Astrocyte of the cerebellum (primary cell): ENCODE results near the gene AK4.

Source experiments
- DNase-seq: peaks from one replicate; pipeline ENCODE4 v3.0.0-alpha.2; 2011; ENCODE audit warnings: low read depth
- H3K4me3 ChIP-seq: 2 replicates; pipeline ENCODE4 v1.5.1; 2011; ENCODE audit warnings: mild to moderate bottlenecking, low read depth, low read length, moderate library complexity
- in situ Hi-C: cut with HindIII; loops from 2 replicates; pipeline ENCODE4 v1.10.0; 2017; ENCODE audit warnings: low sequenced_read_pairs
- TF ChIP-seq, protein P1 (sequence below): IDR thresholded peaks from 2 replicates; pipeline ENCODE4 v1.5.1; 2012; ENCODE audit warnings: low read length, low read depth, moderate library complexity, mild to moderate bottlenecking; ENCODE audit errors: missing control alignments

The AK4 gene

DNA sequence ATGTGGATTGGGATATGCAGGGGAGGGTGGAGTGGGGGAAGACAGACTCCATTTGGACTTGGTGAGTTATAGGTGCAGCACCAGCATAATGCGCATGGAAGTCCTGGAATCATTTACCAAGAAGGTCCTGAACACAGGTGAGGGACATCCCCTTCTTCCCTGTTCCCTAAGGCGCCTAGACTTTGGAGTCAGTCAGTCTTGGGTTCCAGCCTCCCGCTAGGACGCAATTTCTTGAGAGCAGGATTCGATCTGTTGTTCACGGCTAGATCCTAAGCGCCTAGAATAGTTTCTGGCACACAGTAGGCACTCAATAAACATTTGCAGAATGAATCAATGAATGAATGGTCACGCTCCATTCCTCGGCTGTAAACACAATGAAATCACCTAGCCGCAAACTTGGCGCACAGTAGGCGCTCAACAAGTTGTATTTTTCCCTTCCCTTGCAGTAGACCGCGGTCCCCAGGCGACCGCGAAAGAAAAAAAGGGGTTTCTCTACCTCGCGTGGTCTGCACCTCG is 1.0 kb upstream of the AK4 start:
- TF ChIP-seq, protein P1, sequence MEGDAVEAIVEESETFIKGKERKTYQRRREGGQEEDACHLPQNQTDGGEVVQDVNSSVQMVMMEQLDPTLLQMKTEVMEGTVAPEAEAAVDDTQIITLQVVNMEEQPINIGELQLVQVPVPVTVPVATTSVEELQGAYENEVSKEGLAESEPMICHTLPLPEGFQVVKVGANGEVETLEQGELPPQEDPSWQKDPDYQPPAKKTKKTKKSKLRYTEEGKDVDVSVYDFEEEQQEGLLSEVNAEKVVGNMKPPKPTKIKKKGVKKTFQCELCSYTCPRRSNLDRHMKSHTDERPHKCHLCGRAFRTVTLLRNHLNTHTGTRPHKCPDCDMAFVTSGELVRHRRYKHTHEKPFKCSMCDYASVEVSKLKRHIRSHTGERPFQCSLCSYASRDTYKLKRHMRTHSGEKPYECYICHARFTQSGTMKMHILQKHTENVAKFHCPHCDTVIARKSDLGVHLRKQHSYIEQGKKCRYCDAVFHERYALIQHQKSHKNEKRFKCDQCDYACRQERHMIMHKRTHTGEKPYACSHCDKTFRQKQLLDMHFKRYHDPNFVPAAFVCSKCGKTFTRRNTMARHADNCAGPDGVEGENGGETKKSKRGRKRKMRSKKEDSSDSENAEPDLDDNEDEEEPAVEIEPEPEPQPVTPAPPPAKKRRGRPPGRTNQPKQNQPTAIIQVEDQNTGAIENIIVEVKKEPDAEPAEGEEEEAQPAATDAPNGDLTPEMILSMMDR = no peak
- in situ Hi-C loops = no loop called here
- peak; percentile 13 for DNase-seq
- H3K4me3 ChIP-seq = peak overlapping the region; percentile 53

DNA sequence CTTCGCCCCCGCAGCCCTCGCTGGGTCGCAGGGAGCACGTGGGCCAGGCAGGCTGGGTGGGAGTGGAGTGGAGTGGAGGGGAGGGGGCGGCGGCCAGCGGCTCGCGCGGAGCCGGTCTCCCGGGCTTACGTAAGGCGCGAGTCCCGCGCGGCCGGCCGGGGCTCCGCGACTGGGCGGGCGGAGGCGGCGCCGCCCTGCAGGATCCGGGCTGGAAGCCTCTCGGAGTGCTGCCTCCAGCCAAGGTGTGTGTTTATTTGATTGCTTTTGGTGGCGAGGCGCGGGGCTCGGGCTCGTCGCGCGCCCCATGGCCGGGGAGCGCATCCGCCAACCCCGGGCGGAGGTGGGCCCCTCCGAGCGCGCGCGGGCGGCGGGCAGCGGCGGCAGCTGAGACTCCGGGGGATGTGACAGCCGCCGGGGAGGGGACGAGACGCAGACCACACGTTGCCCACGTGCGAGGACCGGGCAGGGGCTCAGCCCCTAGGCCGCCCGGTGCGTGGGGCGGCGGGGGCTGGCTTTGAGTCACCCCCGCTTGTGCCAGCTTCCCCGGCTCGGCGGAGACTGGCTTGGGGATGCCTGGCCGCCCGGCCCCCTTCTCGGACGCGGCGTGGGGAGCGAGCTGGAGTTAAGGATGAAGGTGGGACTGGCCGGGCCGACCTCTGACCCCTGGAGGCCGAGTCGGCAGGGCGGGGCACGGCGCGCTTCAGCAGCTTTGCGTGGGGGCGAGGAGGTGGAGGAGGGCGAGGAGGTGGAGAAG is 402 bp upstream of the AK4 start:
- in situ Hi-C loops = no loop called here
- H3K4me3 ChIP-seq = peak overlapping the region; percentile 53
- DNase-seq = no peak
- TF ChIP-seq, protein P1 = no peak

DNA sequence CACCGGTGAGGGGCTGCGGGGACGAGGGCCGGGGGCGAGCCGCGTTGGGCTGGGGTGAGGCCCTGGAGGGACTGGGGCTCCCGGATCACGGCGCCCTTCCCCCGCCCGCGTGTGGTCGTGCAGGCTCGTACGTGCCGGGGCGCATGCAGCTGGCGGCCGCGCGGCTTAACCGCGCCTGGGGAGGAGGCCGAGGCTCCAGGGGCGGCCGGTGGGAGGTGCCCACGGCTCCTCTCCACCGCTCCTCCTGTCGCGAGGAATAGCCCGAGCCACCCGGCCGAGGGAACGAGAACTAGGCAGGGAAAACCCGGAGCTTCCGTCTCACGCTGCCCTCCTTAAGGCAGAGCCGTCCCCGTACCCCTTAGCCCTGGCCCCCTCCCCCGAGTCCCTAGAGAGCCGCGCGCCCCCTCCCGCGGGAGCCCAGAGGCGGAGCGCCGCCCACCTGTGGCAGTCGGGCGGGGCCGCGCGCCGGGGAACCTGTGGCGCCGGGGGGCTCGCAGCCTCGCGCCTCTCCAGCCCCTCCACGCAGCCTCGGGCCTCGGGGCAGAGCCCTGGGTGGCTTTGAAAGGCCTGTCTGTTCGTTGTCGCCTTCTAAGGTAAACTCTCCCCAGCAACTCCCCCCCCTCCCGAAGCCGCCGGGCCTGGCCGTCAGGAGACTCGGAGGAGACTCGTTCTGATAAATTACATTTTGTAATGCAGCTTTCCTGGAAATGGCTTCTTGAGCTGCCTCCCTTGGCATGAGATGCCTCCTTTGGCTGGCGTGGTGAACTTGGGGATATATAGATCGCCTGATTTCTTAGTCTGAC is 746 bp downstream of the AK4 start:
- in situ Hi-C loops = no loop called here
- H3K4me3 ChIP-seq = peak overlapping the region; percentile 53
- DNase-seq = no peak
- TF ChIP-seq, protein P1 = no peak

DNA sequence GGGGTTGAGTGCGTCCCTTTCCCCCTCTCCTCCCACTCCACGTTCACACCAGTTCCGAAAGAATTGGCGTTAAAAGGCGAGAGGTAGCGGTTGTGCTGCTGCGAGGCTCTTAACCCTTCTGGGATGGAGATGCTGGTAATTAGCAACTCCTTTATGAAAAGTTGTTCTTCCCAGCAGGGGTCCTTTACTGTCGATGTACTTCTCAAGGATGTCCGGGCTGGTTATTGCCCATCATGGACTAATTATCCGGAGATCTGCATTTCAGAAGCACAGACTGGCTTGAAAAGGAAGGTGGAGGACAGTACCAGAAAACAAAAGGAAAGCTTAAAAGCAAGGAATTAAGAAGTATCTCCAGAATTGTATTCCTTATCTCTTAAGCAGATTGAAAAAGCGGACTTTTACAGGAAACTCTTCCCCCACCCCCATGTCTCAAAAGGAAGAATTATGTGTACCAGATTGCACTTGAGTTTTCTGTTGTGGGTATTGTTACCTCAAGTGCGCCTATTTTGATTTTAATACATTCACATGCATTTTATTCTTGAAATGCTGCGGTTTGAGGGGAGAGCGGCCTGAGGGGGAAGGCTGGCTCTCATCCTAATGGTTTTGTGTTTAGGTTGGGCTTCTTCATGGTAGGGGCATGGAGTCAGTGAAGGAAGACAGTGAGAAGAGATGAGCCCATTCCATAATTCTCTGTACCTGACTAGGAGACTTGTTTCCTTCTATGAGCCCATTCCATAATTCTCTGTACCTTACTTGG is 1.5 kb downstream of the AK4 start:
- TF ChIP-seq, protein P1 = no peak
- in situ Hi-C loops = no loop called here
- peak overlapping the region; percentile 53 for H3K4me3 ChIP-seq
- no peak for DNase-seq

DNA sequence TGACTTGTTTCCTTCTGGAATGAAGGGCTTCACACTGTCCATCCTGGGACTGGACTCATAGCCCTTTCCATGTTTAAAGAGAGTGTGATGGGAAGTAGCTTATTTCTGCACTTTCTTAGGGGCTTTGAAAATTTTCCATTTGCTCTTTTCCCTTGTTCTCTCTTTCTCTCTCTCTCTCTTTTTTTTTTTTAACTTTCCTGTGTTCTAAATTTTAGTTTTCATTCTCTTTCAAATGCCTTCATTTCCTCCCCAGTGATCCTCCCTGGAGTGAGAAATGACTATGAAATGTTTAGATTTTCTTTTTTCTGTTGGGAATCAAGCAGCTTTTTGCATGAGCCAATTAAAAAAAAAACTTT is 2.1 kb downstream of the AK4 start:
- in situ Hi-C loops = no loop called here
- TF ChIP-seq, protein P1 = no peak
- DNase-seq = no peak
- H3K4me3 ChIP-seq = no peak overlapping the region

DNA sequence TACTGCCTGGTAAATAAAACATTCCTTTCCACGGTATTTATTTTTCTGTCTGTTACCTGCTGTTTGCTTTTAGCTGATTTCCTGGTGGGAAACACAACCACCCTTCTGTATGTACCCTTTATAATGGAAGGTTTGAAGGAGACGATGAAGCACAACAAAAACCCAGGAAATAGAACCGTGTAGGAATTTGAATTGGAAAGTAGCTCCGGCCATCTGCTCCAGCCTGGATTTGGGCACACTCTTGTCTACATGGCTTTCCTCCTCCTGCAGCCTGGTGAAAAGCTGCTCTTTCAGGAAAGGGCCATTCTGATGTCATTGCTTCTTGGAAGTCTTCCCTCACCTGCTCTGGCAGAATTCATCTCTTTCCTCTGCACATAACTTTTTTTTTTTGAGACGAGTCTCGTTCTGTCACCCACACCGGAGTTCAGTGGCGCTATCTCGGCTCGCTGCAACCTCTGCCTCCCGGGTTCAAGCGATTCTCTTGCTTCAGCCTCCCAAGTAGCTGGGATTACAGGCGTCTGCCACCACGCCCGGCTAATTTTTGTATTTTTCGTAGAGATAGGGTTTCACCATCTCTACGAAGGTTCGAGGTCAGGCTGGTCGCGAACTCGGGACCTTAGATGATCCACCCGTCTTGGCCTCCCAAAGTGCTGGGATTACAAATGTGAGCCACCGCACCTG is 2.7 kb downstream of the AK4 start:
- no peak for DNase-seq
- TF ChIP-seq, protein P1 = no peak
- in situ Hi-C loops = no loop called here
- no peak overlapping the region for H3K4me3 ChIP-seq
